HS-5 (cell line): ENCODE results near the gene DAZAP1.
"Not testable (repeated sequence)": the region's sequence is repeated elsewhere in the genome, so short reads cannot be mapped to it uniquely, and the experiment has no call there.

Experiments
- DNase-seq: peaks from one replicate; pipeline ENCODE4 v3.0.0-alpha.2; 2012; ENCODE audit warnings: low read depth

The DAZAP1 gene

DNA sequence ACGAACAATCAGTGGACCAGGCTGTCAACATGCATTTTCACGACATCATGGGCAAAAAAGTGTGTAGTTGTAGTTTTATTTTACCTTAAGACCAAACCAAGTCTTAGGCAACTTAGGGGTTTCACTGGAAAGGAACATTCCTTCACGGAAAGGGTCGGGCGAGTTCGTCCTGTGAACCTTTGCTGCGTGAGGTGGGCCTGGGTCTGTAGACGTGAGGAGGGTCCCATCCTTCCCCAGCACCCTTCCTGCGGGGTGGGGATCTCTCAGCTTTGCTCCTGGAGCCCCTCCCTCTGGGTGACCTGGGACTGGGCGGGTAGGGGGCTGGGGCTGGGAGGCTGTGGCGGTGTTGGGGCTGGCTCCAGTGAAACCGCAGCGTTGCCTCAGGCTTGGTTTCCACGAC, 18.5 kb downstream of the DAZAP1 start:
- DNase-seq: no peak

DNA sequence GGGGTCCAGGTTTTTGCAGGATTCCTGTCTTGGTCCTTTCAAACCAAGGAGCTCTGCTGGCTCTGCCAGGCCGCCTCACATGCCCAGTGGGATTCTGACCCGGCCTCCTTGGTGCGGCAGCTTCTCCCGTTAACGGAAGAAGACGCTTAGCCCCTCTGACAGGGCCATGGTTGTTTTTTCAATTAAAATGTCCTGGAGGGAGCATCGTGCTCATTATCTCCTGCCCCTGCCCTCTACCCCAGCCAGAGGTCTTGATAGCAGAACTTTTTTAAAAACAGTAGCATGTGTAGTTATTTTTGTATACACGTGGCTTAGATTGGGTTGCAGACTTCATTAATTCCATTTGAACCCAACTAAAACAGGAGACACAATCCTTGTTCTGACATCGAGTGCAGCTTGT, 19.4 kb downstream of the DAZAP1 start:
- DNase-seq: no peak

DNA sequence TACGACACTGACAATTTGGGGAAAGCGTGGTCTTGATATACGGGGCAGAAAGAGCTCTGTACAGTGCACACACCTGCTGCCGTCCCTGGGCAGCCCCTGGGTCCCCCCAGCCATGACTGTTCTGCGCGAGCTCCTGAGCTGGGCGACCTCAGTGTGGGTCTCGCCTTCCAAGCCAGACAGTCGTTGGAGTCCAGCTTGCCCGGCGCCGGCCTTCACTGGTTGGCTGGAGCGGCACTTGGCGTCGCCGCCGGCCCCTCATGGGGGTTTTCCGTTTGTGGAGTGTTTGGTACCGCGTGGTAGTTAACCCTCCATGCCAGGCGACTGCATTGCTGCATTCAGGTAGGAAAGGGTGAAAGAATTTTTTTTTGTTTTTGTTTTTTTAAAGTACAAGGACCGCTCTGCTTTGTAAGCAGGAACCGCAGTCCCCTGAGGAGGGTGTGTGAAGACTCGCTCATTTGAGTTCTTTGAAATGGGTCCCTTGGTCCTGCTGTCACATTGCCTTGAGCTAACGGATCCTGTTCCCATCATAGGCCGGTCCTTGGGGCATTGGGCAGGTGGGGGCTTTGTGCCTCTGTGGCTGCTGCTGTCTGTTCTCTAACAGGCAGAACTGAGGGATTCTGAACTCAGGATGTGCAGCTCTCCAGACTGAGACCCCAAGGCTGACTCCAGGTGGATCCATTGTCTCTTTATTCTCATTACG, 20.0 kb downstream of the DAZAP1 start:
- DNase-seq: no peak

DNA sequence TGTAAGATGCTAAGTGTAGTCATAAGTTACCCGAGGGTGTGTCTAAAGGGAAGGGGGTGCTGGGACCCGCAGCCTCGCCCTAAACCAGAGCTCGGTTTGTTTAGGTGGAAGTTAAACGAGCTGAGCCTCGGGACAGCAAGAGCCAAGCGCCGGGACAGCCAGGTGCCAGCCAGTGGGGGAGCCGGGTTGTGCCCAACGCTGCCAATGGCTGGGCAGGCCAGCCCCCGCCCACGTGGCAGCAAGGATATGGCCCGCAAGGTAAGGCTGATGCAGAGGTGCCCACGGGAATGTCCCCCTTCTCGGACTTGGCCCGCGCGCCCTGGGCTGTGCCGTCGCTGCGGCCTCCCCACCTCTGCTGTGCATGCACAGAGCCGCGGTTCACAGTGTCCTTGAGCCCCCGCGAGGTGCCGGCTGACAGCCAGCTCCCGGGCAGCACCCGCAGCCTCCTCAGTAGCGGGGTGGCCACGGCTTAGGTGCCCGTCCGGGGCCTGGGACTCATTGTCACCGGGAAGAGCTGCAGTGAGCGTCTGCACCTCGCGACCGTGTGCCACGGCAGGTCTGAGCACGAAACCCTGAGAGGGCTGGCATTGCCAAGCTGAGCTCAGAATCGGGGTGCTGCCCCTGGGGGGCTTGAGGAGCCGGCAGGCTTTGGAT, 21.5 kb downstream of the DAZAP1 start:
- no peak for DNase-seq

DNA sequence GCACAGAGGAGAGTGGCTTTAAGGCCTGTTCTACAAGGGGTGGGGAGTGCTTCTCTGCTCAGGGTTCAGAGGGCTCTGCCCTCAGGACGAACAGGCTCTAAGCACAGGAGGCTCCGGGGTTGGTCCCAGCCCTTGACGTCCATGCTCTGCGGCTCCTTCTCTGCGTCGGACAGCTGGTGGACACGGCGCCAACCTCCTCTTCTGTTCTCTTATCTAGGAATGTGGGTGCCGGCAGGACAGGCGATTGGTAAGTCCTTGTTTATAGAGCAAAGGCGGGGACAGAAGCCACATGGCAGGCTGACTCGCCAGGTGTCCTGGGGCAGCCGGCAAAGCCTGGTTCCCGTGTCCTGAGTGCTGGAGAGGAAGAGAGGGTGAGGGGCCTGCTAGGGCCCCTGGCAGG, 22.4 kb downstream of the DAZAP1 start:
- no peak for DNase-seq

DNA sequence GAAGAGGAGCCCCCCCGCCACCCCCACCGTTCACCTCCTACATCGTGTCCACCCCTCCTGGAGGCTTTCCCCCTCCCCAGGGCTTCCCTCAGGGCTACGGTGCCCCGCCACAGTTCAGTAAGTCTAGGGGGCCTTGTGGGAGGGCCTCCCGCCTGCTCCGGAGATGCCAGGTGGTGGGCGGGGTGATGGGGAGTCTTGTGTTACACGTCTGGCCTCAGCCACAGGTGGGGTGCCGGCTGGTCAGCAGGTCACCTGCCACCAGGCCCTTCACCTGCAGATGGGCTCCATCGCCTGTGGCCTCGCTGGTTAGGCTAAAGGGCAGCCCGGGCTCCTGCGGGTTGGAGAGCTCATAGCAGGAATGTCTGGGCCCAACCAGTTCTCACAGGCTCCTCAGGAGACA, 22.9 kb downstream of the DAZAP1 start:
- no peak for DNase-seq

DNA sequence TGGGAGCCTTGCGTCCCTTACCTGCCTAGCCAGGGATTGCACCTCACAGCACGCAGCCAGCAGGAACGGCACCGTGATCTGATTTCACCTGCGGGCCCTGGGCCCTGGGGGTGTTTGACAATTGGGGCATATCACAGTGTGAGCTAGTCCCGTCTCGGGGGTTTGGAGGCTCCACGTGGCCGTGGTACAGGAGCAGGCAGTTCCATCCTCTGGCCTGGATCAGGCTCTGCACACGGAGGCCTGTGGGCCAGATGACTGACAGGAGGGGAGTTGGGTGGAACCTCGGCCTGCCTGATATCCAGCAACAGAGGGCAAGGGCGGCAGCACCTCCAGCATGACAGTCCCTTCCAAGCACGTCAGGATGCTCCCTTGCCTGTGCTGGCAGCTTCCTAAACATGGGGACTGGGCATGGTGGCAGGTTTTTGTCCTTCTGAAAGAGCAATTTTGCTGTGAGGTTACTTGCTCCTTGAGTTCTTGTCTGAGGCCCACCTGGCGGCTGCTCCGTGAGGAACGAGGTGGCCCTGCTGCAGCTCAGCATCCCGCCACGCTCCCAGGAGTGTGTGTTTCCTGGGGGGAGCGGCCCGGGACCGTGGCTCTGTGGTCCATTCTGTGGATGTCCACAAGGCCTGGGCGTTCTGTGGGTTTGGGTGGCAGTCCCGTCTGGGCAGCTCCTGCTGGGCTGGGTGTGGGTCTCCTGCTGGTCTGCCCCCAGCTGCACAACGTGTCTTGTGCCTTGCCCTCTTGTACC, 24.5 kb downstream of the DAZAP1 start:
- DNase-seq: no peak

DNA sequence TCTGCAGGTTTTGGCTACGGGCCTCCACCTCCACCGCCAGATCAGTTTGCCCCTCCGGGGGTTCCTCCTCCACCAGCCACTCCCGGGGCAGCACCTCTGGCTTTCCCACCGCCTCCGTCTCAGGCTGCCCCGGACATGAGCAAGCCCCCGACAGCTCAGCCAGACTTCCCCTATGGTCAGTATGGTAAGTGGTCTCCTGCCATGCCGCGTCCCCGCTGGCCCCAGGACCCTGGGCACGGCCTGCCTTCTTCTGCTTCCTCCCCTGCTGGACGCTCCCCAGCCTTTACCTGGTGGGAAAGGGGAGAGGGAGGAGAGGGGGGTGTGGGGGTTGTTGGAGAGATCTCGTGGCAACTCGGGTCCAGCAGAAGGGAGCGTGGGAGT, 25.1 kb downstream of the DAZAP1 start:
- no peak for DNase-seq

DNA sequence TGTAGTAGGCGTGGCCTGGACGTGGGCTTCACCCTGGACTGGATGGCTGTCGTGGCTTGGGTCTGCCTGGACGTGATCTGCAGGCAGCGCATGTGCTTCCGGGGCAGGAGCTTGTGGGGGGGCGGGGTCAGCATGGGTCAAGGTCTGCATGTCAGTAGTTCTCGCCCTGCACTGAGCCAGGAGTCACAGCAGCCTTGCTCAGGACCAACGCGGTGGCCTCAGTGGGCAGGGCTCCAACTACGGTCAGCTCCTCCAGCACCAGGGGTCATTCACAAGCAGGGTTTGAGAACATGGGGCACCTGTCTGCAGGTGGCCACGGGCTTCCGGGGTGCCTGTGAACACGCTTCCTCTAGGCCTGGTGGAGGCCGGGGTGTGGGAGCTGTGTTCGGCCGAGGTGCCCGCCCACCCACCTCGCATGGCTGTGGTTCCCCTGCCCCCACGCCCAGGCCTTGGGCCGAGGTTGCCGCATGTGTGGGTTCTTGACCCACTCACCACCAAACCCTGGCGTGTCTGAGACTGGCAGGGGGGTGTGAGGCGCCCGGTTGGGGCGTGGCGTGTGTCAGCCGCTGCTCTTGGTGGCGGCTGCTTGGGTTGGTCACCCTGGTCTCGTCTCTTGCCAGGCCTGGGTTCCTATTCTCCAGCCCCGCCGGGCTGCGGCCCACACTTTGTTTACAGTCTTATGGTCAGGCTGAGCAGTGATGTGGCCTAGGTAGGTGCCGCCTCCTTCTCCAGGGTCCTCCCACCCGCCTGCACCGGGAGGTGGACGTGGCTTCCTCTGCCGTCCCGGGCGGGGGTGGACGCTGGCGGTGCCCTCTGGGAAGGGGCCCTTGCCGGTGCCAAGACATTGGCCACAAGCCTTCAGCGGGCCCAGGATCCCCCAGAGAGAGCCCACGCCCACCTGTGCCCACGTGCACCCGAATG, 26.0 kb downstream of the DAZAP1 start:
- DNase-seq: no peak

DNA sequence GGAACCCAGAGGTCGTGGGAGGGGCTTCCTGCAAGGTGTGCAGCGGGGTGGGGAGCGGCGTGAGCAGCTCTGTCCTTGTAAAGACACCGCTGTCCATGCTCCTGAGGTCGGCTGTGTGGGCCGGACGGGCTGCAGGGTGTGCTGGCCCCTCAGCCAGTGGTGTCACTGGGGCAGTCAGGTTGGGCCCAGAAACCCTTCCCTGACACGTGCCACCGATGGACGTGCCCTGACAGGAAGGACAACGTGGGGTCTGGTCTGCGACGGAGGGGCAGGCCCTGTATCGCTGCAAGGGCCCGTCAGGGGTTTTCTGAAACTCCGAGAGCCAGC, 26.6 kb downstream of the DAZAP1 start:
- DNase-seq: no peak

DNA sequence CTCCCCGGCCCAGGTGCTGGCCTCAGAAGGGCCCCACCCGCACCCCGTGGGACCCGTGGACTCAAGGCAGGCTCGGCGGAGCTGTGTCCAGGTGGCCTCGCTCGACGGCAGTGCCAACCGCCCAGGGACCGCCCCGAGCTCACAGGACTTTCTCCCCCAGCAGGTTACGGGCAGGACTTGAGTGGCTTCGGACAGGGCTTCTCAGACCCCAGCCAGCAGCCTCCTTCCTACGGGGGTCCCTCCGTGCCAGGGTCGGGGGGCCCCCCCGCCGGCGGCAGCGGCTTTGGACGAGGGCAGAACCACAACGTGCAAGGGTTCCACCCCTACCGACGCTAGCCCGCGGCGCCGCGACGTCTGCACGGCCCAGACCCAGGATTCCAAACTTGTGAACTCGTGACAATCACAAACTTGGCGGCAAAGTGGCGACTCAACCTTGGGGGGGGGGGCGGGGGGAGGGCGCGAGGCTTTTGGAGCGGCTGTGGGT, 27.2 kb downstream of the DAZAP1 start:
- DNase-seq: no peak

DNA sequence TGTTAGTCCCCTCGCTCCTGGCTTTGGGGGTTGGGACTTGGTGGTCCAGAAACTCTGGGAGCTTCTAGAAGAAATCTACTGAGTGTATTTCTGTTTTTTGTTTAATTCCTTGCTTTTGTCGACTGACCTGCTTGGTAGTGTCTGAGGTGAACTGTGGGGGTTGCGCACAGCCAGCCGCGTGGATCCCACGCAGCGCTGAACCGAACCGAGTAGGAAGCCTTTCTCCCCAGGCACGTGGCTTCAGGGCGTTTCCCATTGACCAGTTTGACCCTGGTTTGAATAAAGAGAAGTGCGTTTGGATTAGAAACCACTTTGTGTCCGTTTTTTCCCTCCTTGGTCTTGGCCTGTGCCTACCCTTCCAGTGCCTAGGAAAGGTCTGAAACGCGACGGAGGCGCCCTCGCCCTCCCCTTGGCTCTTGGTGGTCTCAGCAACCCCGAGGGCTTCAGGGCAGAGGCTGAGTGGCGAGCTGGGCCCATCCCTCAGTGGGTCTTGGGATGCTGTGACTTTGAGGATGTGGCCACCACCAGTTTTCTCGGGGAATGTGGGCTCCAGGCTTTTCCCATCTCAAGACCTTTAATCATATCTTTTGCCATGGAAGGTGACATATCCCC, 28.1 kb downstream of the DAZAP1 start:
- DNase-seq: no peak

DNA sequence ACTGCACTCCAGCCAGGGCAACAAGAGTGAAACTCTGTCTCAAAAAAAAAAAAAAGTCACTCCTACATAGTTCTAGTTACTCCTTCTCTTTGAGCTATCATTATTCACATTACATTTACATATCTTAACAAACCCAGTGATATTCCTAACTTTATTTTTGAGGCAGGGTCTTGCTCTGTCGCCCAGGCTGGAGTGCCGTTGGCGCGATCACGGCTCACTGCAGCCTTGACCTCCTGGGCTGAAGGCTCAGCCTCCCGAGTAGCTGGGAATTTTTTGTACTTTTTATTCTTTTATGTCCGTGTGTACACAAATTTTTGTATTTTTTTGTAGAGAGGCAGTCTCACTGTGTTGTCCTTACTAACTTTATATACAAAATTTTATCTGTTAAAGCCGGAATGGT, 30.2 kb downstream of the DAZAP1 start:
- no peak for DNase-seq

DNA sequence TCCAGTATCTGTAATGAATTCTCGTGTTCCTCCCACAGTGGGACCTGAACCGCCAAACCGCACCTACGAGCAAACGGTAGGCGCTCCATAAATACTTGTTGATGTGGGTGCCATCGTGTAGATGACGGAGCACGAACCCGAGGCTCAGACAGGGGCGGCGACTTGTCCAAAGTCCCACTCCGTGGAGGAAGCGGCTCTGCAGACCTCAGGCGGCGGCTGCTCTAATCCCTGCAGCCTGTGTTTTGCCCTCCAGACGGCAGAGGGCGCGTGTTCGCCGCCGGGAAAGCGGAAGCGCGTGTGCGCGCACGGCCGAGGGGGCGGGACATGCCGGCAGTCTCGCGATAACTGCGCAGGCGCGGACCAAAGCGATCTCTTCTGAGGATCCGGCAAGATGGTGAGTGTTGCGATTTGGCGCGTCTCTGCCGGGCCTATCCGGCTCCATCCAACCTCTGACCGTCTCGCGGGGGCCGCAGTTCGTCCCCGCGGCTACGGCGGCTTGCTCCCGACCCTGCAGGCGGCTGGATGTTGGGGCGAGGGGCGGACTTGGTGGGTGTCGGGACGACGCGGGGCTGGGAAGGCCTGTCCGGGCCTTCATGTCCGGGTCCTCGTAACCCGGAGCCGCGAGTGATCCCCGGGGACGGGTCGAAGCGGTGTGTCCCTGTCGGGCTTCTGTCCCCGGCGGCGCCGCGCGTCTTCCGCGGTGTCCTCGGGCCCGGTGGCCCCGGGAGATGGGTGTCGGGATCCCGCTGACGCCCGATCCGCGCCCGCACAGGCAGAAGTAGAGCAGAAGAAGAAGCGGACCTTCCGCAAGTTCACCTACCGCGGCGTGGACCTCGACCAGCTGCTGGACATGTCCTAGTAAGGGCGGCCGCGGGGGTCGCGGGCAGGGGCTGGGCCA, 30.9 kb downstream of the DAZAP1 start, which contains the start of gene RPS15:
Gene RPS15, plus strand, starts transcription at position 362 of the 898 bp plus-strand sequence. Its CDS starts 30 bp downstream, at position 392.
- DNase-seq: peak; percentile 68

DNA sequence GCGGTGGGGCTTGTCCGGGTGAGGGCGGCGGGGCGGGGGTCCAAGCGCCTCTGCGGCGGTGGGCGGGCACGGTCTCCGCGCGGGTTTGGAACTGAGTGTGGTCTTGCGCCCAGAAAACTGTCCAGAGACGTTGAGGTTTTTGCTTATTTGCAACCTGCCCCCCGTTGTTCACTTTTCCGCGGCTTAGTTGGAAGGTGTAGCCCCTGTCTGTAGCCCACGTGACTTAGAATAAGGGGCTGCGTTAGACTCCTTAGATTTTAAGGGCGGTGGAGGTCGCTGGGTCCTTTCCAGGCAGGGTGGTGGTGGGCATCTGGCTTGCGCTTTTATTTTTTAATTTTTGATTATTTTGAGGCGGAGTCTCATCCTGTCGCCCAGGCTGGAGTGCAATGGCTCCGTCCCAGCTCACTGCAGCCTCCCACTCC, 31.6 kb downstream of the DAZAP1 start:
- DNase-seq: no peak

DNA sequence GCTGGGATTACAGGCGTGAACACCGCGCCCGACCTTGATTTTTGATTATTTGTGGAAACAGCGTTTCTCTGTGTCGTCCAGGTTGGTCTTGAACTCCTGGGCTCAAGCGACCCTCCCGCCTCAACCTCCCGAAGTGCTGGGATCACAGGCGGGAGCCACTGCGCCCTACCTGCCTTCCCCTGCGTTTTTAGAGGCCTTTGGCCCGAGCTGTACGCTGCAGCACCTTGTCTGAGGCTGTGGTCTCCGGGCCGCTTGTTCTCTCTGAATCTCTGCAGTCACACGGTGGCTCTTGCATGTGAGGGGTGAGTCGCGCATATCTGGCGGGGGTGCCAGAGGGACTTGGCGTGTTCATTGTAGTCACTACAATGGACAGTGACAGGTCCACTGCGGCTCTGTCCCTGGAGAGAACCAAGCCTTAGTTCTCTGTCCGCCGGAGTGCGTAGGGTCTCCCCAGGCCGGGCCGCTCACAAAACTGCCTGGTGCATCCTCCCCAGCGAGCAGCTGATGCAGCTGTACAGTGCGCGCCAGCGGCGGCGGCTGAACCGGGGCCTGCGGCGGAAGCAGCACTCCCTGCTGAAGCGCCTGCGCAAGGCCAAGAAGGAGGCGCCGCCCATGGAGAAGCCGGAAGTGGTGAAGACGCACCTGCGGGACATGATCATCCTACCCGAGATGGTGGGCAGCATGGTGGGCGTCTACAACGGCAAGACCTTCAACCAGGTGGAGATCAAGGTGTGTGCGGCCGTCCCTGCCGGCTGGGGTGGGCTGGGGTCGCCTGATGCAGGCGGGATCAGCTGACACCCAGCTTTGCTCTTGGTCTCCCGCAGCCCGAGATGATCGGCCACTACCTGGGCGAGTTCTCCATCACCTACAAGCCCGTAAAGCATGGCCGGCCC, 32.4 kb downstream of the DAZAP1 start:
- not testable (repeated sequence) for DNase-seq

DNA sequence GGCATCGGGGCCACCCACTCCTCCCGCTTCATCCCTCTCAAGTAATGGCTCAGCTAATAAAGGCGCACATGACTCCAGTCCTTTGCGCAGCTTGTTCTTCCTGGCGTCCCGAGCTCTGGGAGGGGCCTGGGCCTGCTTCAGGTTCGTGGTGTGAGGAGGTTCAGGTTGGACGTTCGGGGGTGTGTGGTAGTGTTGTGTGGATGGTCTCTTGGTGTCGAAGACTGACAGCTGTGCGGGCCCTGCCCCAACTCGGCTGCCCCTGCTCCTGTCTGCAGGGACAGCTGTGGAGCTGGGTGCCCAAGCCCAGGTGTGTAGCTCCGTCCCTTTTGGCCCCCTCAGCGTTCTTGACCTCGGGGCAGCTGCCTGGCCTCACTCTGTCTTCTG, 33.0 kb downstream of the DAZAP1 start:
- no peak for DNase-seq

DNA sequence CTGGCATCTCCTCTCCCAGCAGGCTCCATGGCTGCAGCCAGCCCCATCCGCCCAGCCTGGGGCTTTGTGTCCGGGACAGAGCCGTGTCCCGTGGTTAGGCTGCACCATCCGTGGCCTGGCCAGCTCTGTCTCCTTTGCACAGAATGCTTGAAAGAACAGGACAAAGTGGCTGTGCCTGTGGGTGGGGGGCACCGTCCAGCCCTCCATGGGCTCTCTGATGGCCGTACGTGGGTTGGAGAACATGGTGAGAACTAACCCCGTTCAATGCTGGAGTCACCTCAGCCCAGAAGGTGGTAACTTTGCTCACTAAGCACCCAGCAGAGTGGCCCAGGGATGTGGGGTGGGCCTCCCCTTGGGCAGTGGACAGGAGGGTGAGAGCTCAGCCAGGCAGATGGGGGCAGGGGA, 33.6 kb downstream of the DAZAP1 start:
- no peak for DNase-seq

DNA sequence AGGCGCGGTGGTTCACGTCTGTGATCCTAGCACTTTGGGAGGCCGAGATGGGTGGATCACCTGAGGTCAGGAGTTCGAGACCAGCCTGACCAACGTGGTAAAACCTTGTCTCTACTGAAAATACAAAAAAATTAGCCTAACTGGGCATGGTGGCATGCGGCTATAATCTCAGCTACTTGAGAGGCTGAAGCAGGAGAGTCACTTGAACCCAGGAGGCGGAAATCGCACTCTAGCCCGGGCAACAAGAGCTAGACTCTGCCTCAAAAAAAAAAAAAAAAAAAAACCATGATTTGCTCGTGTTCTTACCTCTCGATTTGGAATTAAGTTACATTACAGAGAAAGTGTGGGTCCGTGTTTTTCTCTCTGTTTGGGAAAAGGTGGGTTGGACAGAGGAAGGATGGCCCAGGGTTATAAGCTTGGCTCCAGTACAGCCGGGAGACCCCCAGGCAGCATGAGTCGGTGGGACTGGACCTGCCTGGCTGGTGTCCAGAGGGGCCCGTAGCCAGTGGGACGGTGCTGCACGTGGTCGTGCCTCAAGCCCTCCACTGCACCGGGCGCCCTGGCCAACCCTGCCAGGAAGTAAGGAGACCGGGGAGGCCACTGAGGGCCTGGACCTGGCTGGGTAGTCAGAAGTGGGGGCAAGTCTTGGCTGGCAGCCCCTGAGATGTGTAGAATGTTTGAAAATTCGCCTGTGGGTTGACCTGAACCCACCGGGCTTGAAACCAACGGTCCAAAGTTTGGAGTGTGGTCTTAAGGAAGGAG, 34.5 kb downstream of the DAZAP1 start:
- no peak for DNase-seq
